H9 (cell line): ENCODE measurements around the gene P2RX7. TPM values are rescaled to one million over a fixed set of nuclear protein-coding genes. Genes with fewer than 3 reads are reported as not detected.

Source experiments
- DNase-seq: peaks from one replicate; pipeline ENCODE4 v3.0.0-alpha.2; 2017
- H2AFZ ChIP-seq: one replicate; pipeline ENCODE4 v1.6.1; 2013; ENCODE audit warnings: mild to moderate bottlenecking, low read length, control low read depth, moderate library complexity
- H2AK5ac ChIP-seq: 2 replicates; pipeline ENCODE4 v1.6.1; 2013; ENCODE audit warnings: low read length, control low read depth, mixed read lengths; ENCODE audit not compliant: insufficient read length
- H2BK120ac ChIP-seq: one replicate; pipeline ENCODE4 v1.6.1; 2013; ENCODE audit warnings: low read depth, mild to moderate bottlenecking, low read length, control low read depth, inconsistent platforms; ENCODE audit not compliant: poor library complexity, severe bottlenecking
- H2BK12ac ChIP-seq: 2 replicates; pipeline ENCODE4 v1.6.1; 2013; ENCODE audit warnings: low read length, control low read depth, mixed read lengths, low read depth; ENCODE audit not compliant: insufficient read length
- H2BK15ac ChIP-seq: 2 replicates; pipeline ENCODE4 v1.6.1; 2013; ENCODE audit warnings: low read depth, low read length, control low read depth
- H2BK20ac ChIP-seq: one replicate; pipeline ENCODE4 v1.6.1; 2013; ENCODE audit warnings: low read depth, mild to moderate bottlenecking, low read length, control low read depth, inconsistent platforms; ENCODE audit not compliant: poor library complexity, severe bottlenecking
- H2BK5ac ChIP-seq: 2 replicates; pipeline ENCODE4 v1.6.1; 2013; ENCODE audit warnings: low read length, control low read depth, mixed read lengths; ENCODE audit not compliant: insufficient read length
- H3K14ac ChIP-seq: 2 replicates; pipeline ENCODE4 v1.6.1; 2013; ENCODE audit warnings: low read length, control low read depth; ENCODE audit not compliant: insufficient read depth
- H3K18ac ChIP-seq: 2 replicates; pipeline ENCODE4 v1.6.1; 2013; ENCODE audit warnings: low read depth, mild to moderate bottlenecking, mixed read lengths, low read length, control low read depth; ENCODE audit not compliant: insufficient read length
- H3K23ac ChIP-seq: 2 replicates; pipeline ENCODE4 v1.6.1; 2013; ENCODE audit warnings: low read length, control low read depth, mixed read lengths, low read depth; ENCODE audit not compliant: insufficient read length
- H3K23me2 ChIP-seq: 2 replicates; pipeline ENCODE4 v1.6.1; 2013; ENCODE audit warnings: low read depth, mild to moderate bottlenecking, mixed read lengths, low read length, control low read depth; ENCODE audit not compliant: insufficient read length, poor library complexity, severe bottlenecking
- H3K27ac ChIP-seq: 2 replicates; pipeline ENCODE4 v1.5.1; 2013; ENCODE audit warnings: low read length, control low read depth, mixed read lengths, low read depth; ENCODE audit not compliant: insufficient read length
- H3K27me3 ChIP-seq: 2 replicates; pipeline ENCODE4 v1.6.1; 2013; ENCODE audit warnings: low read length, control low read depth, inconsistent platforms; ENCODE audit not compliant: insufficient read depth
- H3K4ac ChIP-seq: 2 replicates; pipeline ENCODE4 v1.6.1; 2013; ENCODE audit warnings: low read depth, mild to moderate bottlenecking, control low read depth, inconsistent platforms, low read length, moderate library complexity
- H3K4me1 ChIP-seq: 2 replicates; pipeline ENCODE4 v1.6.1; 2013; ENCODE audit warnings: low read length, control low read depth, inconsistent platforms; ENCODE audit not compliant: insufficient read depth
- H3K4me2 ChIP-seq: 2 replicates; pipeline ENCODE4 v1.6.1; 2013; ENCODE audit warnings: low read length, control low read depth, mixed read lengths; ENCODE audit not compliant: insufficient read length, insufficient read depth
- H3K56ac ChIP-seq: 2 replicates; pipeline ENCODE4 v1.6.1; 2013; ENCODE audit warnings: low read depth, mild to moderate bottlenecking, mixed read lengths, low read length, control low read depth; ENCODE audit not compliant: insufficient read length
- H3K79me1 ChIP-seq: 2 replicates; pipeline ENCODE4 v1.6.1; 2013; ENCODE audit warnings: low read depth, mild to moderate bottlenecking, moderate library complexity, low read length, control low read depth, inconsistent platforms; ENCODE audit not compliant: insufficient read depth, poor library complexity, severe bottlenecking
- H3K79me2 ChIP-seq: 2 replicates; pipeline ENCODE4 v1.6.1; 2013; ENCODE audit warnings: low read length, control low read depth, inconsistent platforms; ENCODE audit not compliant: insufficient read depth
- H3K9ac ChIP-seq: 2 replicates; pipeline ENCODE4 v1.6.1; 2013; ENCODE audit warnings: low read length, control low read depth, mixed read lengths; ENCODE audit not compliant: insufficient read length; ENCODE audit errors: extremely low read depth
- H3K9me3 ChIP-seq: one replicate; pipeline ENCODE4 v1.6.1; 2013; ENCODE audit warnings: low read depth, low read length, inconsistent platforms; ENCODE audit not compliant: control insufficient read depth
- H3T11ph ChIP-seq: one replicate; pipeline ENCODE4 v1.6.1; 2013; ENCODE audit warnings: mild to moderate bottlenecking, low read length, control low read depth, inconsistent platforms
- H4K20me1 ChIP-seq: one replicate; pipeline ENCODE4 v1.6.1; 2013; ENCODE audit not compliant: control insufficient read depth, insufficient read length, insufficient read depth
- H4K5ac ChIP-seq: 2 replicates; pipeline ENCODE4 v1.6.1; 2013; ENCODE audit warnings: low read depth, mild to moderate bottlenecking, mixed read lengths, low read length, control low read depth; ENCODE audit not compliant: insufficient read length
- H4K8ac ChIP-seq: replicated peaks from 2 replicates; pipeline ENCODE4 v1.6.1; 2013; ENCODE audit warnings: low read length, control low read depth, mixed read lengths, low read depth; ENCODE audit not compliant: insufficient read length
- H4K91ac ChIP-seq: 2 replicates; pipeline ENCODE4 v1.6.1; 2013; ENCODE audit warnings: low read depth, mild to moderate bottlenecking, moderate library complexity, mixed read lengths, low read length, control low read depth; ENCODE audit not compliant: insufficient read length
- H3K27ac Mint-ChIP-seq, 3 experiments: 2 replicates in 2 of 3; 3 replicates in 1 of 3; pipeline ENCODE4 v1.8.0; 2020 to 2021; ENCODE audit warnings: mixed read lengths in 3 of 3, mild to moderate bottlenecking in 1 of 3, moderate library complexity in 1 of 3
- H3K27me3 Mint-ChIP-seq: 2 replicates; pipeline ENCODE4 v1.8.0; 2021; ENCODE audit warnings: low read depth, mild to moderate bottlenecking, moderate library complexity, mixed read lengths
- H3K36me3 Mint-ChIP-seq, 3 experiments: 2 replicates in 2 of 3; 3 replicates in 1 of 3; pipeline ENCODE4 v1.8.0; 2020 to 2021; ENCODE audit warnings: low read depth in 3 of 3, mixed read lengths in 3 of 3; ENCODE audit not compliant: insufficient read depth in 1 of 3
- H3K4me1 Mint-ChIP-seq, 2 experiments: 2 replicates each; pipeline ENCODE4 v1.8.0; 2020; ENCODE audit warnings: mixed read lengths in 2 of 2
- H3K4me3 Mint-ChIP-seq, 2 experiments: 2 replicates in 1 of 2; 3 replicates in 1 of 2; pipeline ENCODE4 v1.8.0; 2020 to 2021; ENCODE audit warnings: mild to moderate bottlenecking in 2 of 2, mixed read lengths in 2 of 2, moderate library complexity in 1 of 2
- H3K9me3 Mint-ChIP-seq, 2 experiments: 2 replicates in 1 of 2; 3 replicates in 1 of 2; pipeline ENCODE4 v1.8.0; 2020; ENCODE audit warnings: mild to moderate bottlenecking in 2 of 2, mixed read lengths in 2 of 2, moderate library complexity in 1 of 2
- WGBS: extraction: QIAGEN DNeasy Blood & Tissue Kit; methylation state at CpG from one replicate; pipeline ENCODE4 v1.1.7; 2013; ENCODE audit warnings: missing lambda C conversion rate, low lambda C conversion rate, mixed read lengths; ENCODE audit not compliant: insufficient read length; ENCODE audit errors: extremely low coverage; 5-methylcytosine and 5-hydroxymethylcytosine counted together
- total RNA-seq: library from RNA; stranded (reverse); gene quantifications from 2 replicates; pipeline ENCODE4 v1.2.1, GENCODE V29; 2021
- TF ChIP-seq, protein P1 (sequence below): fragments of 200-600 bp; sonication (generic); conservative IDR thresholded peaks from 3 replicates; pipeline ENCODE4 v1.8.0; 2021; ENCODE audit warnings: antibody characterized with exemption, mild to moderate bottlenecking

The P2RX7 gene
- total RNA-seq, 1 experiment from 2014 or later: 0.09 TPM

DNA sequence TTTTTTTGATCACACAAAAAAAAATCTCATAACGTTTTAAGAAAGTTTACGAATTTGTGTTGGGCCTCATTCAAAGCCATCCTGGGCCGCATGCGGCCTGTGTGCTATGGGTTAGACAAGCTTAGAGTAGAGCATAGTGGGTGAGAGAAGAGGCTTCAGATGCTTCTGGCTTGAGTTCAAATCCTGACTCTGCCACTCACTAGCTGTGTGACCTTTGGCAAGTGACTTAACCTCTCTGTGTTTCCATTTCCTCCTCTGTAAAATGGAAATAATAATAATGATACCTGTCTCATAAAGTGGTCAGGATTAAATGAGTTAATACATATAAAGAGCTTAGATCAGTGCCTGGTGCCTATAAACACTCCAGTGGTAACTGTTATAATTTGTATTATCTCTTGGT, 83.4 kb downstream of the P2RX7 start:
- no peak overlapping the region for H2BK15ac ChIP-seq
- H2BK20ac ChIP-seq: no peak overlapping the region
- peaks cover 2% of the 10 kb centered on the region; the same call in 1 of the 2 replicates for H3K27me3 Mint-ChIP-seq
- H3K23me2 ChIP-seq: no peaks in the 10 kb centered on the region
- H2BK12ac ChIP-seq: no peak overlapping the region
- H3K9ac ChIP-seq: no peak overlapping the region
- H3K56ac ChIP-seq: no peak overlapping the region
- no peaks in the 10 kb centered on the region for H3K4me1 ChIP-seq
- peaks cover 2% of the 10 kb centered on the region in 2 experiments; a peak in 2 of 4 replicates for H3K4me1 Mint-ChIP-seq
- no peak overlapping the region for H3K4me2 ChIP-seq
- H3T11ph ChIP-seq: no peak overlapping the region
- no peaks in the 10 kb centered on the region for H3K79me2 ChIP-seq
- no peak overlapping the region for H2BK5ac ChIP-seq
- H4K91ac ChIP-seq: no peak overlapping the region
- no peak overlapping the region for H3K27ac Mint-ChIP-seq
- no peak overlapping the region for H3K18ac ChIP-seq
- no peaks in the 10 kb centered on the region for H3K9me3 ChIP-seq
- no peaks in the 10 kb centered on the region for H3K9me3 Mint-ChIP-seq
- H4K5ac ChIP-seq: no peak overlapping the region
- H4K20me1 ChIP-seq: no peaks in the 10 kb centered on the region
- H3K27ac ChIP-seq: no peak overlapping the region
- DNase-seq: no peak
- H4K8ac ChIP-seq: no peak overlapping the region
- H2AFZ ChIP-seq: no peak overlapping the region
- H3K23ac ChIP-seq: no peak overlapping the region
- no CpG with 5 or more reads among the region's 4 CpGs for WGBS
- H2AK5ac ChIP-seq: no peak overlapping the region
- peaks cover 0 to 2% (median 0%) of the 10 kb centered on the region in 3 experiments; a peak in 1 of 7 replicates for H3K36me3 Mint-ChIP-seq
- H3K4ac ChIP-seq: no peak overlapping the region
- no peak overlapping the region for H2BK120ac ChIP-seq
- no peaks in the 10 kb centered on the region for H3K27me3 ChIP-seq
- H3K79me1 ChIP-seq: no peaks in the 10 kb centered on the region
- TF ChIP-seq, protein P1, sequence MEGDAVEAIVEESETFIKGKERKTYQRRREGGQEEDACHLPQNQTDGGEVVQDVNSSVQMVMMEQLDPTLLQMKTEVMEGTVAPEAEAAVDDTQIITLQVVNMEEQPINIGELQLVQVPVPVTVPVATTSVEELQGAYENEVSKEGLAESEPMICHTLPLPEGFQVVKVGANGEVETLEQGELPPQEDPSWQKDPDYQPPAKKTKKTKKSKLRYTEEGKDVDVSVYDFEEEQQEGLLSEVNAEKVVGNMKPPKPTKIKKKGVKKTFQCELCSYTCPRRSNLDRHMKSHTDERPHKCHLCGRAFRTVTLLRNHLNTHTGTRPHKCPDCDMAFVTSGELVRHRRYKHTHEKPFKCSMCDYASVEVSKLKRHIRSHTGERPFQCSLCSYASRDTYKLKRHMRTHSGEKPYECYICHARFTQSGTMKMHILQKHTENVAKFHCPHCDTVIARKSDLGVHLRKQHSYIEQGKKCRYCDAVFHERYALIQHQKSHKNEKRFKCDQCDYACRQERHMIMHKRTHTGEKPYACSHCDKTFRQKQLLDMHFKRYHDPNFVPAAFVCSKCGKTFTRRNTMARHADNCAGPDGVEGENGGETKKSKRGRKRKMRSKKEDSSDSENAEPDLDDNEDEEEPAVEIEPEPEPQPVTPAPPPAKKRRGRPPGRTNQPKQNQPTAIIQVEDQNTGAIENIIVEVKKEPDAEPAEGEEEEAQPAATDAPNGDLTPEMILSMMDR: no peak
- H3K4me3 Mint-ChIP-seq: no peak overlapping the region
- no peak overlapping the region for H3K14ac ChIP-seq
